ENCODE measurements around the gene TNFAIP8L1. TPM values are rescaled to one million over a fixed set of nuclear protein-coding genes. Genes with fewer than 3 reads are reported as not detected.
A peak's percentile ranks its signal among the peaks of the same experiment; 100 is the strongest.

The TNFAIP8L1 gene
- total RNA-seq, 1 experiment from 2014 or later = 17.8 TPM

DNA sequence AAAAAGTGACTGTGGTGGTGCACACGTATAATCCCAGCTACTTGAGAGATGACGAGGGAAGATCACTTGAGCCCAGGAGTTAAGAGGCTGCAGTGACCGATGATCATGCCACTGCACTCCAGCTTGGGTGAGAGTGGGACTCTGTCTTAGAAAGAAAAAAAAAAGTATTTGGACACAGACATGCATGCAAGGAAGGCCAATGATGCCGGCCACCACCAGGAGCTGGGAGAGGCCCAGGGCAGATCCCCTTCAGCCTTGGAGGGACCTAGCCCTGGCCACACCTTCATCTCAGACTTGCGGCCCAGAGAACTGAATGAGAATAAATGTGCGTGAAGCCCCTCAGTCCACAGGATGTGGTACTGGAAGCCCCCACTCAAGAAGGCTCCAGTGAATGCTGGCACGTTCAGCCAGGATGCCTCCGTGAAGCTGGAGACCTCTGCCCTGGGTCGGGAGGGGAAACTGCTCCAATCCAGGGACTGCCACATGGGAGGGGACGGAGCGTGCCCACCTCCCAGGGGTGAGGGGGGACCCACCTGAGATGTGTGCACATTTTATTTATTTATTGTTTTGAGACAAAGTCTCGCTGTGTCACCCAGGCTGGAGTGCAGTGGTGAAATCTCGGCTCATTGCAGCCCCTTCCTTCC, 14.6 kb downstream of the TNFAIP8L1 start:
- no peaks in the 10 kb centered on the region for H3K36me3 ChIP-seq (ENCODE audit: low read depth)
- H2AFZ ChIP-seq = no peak overlapping the region
- TF ChIP-seq, protein P1, sequence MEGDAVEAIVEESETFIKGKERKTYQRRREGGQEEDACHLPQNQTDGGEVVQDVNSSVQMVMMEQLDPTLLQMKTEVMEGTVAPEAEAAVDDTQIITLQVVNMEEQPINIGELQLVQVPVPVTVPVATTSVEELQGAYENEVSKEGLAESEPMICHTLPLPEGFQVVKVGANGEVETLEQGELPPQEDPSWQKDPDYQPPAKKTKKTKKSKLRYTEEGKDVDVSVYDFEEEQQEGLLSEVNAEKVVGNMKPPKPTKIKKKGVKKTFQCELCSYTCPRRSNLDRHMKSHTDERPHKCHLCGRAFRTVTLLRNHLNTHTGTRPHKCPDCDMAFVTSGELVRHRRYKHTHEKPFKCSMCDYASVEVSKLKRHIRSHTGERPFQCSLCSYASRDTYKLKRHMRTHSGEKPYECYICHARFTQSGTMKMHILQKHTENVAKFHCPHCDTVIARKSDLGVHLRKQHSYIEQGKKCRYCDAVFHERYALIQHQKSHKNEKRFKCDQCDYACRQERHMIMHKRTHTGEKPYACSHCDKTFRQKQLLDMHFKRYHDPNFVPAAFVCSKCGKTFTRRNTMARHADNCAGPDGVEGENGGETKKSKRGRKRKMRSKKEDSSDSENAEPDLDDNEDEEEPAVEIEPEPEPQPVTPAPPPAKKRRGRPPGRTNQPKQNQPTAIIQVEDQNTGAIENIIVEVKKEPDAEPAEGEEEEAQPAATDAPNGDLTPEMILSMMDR (conservative IDR thresholded peaks at IDR 0.05) = no peak
- TF ChIP-seq EZH2 (IDR thresholded peaks at IDR 0.05; ENCODE audit: low read depth) = no peak
- no peaks in the 10 kb centered on the region for H3K9me2 ChIP-seq (ENCODE audit: insufficient read depth)
- no peaks in the 10 kb centered on the region for H4K20me1 ChIP-seq (ENCODE audit: insufficient read depth)
- no peak overlapping the region for H3K4me3 ChIP-seq
- ChIA-PET CTCF (no interaction called here), POLR2A (ENCODE audit: unreplicated experiment) (interaction anchor here (0.6 kb wide), 1 partner anchor 124 kb away, joined by 7 read pairs; no protein-coding TSS in a partner anchor)
- BruUV-seq (replicated peaks) = TSS peak; percentile 19
- H3K9me3 ChIP-seq (ENCODE audit: insufficient read depth, low read depth) = no peaks in the 10 kb centered on the region
- no peaks in the 10 kb centered on the region for H3K79me2 ChIP-seq (ENCODE audit: low read depth)
- H3K4me2 ChIP-seq = no peak overlapping the region
- no peaks in the 10 kb centered on the region for H3K27me3 ChIP-seq (ENCODE audit: insufficient read depth, low read depth)
- DNase-seq = no peak
- intact Hi-C loops (cut with micrococcal nuclease; ENCODE audit: unreplicated experiment) = no loop called here
- no peak overlapping the region for H3K27ac ChIP-seq
- H3F3A ChIP-seq (ENCODE audit: insufficient read depth, low read depth) = no peaks in the 10 kb centered on the region
- H3K4me1 ChIP-seq (replicated peaks; ENCODE audit: insufficient read depth) = no peaks in the 10 kb centered on the region

DNA sequence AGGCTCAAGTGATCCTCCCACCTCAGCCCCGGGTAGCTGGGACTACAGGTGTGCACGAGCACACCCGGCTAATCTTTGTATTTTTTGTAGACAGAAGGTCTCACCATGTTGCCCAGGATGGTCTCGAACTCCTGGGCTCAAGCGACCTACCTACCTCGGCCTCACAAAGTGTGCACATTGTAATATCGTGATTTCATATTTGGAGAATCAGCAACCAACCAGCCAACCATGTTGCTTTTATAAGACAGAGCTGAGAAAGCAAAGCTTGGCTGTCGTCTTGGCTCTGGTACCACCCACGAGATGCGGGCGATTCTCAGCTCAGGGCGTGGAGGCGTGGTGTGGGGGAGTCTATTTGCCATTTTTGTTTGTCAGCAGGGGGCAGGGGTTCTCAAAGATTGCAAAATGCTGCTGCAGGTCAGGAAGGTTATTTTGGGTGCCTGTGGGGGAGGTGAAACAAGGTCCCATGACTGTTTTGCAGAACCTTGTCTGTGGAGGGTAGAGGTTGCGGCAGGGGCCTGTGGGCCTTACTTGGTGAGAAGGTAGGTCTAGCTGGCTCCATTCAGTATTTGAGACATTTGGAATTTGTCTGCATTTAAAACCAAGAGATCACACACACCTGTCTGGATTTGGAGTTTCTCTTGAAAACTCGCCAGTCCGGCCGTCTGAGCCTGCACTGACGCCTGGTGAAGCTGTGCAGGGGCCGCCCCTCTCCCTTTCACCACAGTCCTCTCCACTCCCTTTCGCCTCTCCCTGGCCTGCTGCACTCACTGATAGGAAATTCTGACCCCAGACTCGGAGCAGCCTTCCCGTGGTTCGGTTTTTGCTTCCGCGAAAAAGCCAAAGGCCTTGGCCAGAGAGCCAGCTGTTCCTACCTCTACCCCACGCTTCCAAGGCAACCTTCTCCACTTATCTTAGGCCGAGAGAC, 15.4 kb downstream of the TNFAIP8L1 start:
- DNase-seq = no peak
- H3K4me1 ChIP-seq (replicated peaks; ENCODE audit: insufficient read depth) = no peaks in the 10 kb centered on the region
- no peaks in the 10 kb centered on the region for H3K9me2 ChIP-seq (ENCODE audit: insufficient read depth)
- TSS peak; percentile 20 for BruUV-seq (replicated peaks)
- CTCF ChIA-PET = no interaction called here
- no peaks in the 10 kb centered on the region for H3K79me2 ChIP-seq (ENCODE audit: low read depth)
- no peak overlapping the region for H2AFZ ChIP-seq
- H3K27ac ChIP-seq = no peak overlapping the region
- H3K36me3 ChIP-seq (ENCODE audit: low read depth) = no peaks in the 10 kb centered on the region
- no peak overlapping the region for H3K4me2 ChIP-seq
- POLR2A ChIA-PET (ENCODE audit: unreplicated experiment) = no interaction called here
- intact Hi-C loops (cut with micrococcal nuclease; ENCODE audit: unreplicated experiment) = no loop called here
- H3K27me3 ChIP-seq (ENCODE audit: insufficient read depth, low read depth) = no peaks in the 10 kb centered on the region
- no peaks in the 10 kb centered on the region for H3F3A ChIP-seq (ENCODE audit: insufficient read depth, low read depth)
- H4K20me1 ChIP-seq (ENCODE audit: insufficient read depth) = no peaks in the 10 kb centered on the region
- TF ChIP-seq, protein P1 (conservative IDR thresholded peaks at IDR 0.05) = no peak
- TF ChIP-seq EZH2 (IDR thresholded peaks at IDR 0.05; ENCODE audit: low read depth) = no peak
- no peaks in the 10 kb centered on the region for H3K9me3 ChIP-seq (ENCODE audit: insufficient read depth, low read depth)
- no peak overlapping the region for H3K4me3 ChIP-seq

DNA sequence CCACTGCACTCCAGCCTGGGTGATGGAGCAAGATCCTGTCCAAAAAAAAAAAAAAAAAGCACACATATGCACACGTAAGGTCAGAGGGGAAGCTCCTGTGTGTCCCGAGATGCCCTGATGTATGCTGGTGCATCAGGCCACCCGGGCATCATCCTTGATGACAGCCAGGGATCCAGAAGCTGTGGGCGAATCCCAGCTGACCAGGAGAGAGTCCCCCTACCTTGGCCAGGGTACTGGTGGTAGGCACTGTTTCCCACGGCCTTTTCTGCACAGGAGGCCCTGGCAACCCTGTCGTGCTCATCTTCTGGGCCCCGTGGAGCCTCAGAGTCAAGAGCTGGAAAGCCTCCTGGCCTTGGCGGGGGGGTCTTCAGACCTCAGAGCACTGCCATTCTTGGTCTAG, 16.8 kb downstream of the TNFAIP8L1 start:
- H3K4me2 ChIP-seq = no peak overlapping the region
- CTCF ChIA-PET = no interaction called here
- H3K9me2 ChIP-seq (ENCODE audit: insufficient read depth) = no peaks in the 10 kb centered on the region
- H3K4me1 ChIP-seq (replicated peaks; ENCODE audit: insufficient read depth) = no peaks in the 10 kb centered on the region
- no TSS peak for BruUV-seq (replicated peaks)
- no peak overlapping the region for H3K27ac ChIP-seq
- H3F3A ChIP-seq (ENCODE audit: insufficient read depth, low read depth) = no peaks in the 10 kb centered on the region
- intact Hi-C loops (cut with micrococcal nuclease; ENCODE audit: unreplicated experiment) = no loop called here
- POLR2A ChIA-PET (ENCODE audit: unreplicated experiment) = interaction anchor here (0.6 kb wide), 1 partner anchor 281 kb away, joined by 5 read pairs; no protein-coding TSS in a partner anchor
- no peaks in the 10 kb centered on the region for H3K36me3 ChIP-seq (ENCODE audit: low read depth)
- H2AFZ ChIP-seq = no peak overlapping the region
- TF ChIP-seq, protein P1 (conservative IDR thresholded peaks at IDR 0.05) = no peak
- TF ChIP-seq EZH2 (IDR thresholded peaks at IDR 0.05; ENCODE audit: low read depth) = no peak
- DNase-seq = no peak
- no peaks in the 10 kb centered on the region for H4K20me1 ChIP-seq (ENCODE audit: insufficient read depth)
- H3K27me3 ChIP-seq (ENCODE audit: insufficient read depth, low read depth) = no peaks in the 10 kb centered on the region
- H3K4me3 ChIP-seq = no peak overlapping the region
- no peaks in the 10 kb centered on the region for H3K9me3 ChIP-seq (ENCODE audit: insufficient read depth, low read depth)
- H3K79me2 ChIP-seq (ENCODE audit: low read depth) = no peaks in the 10 kb centered on the region
